Neural progenitor cell (in vitro differentiated cells): ENCODE results near the gene TLX1. TPM values are rescaled to one million over a fixed set of nuclear protein-coding genes. Genes with fewer than 3 reads are reported as not detected.

ENCODE experiments used
- DNase-seq: peaks from one replicate; pipeline ENCODE4 v3.0.0-alpha.2; 2016; ENCODE audit warnings: low spot score
- H2AFZ ChIP-seq: fragments of 200-600 bp; sonication (generic); replicated peaks from 2 replicates; pipeline ENCODE4 v1.6.1; 2016; ENCODE audit warnings: antibody characterized with exemption
- H3F3A ChIP-seq: fragments of 200-600 bp; sonication (generic); 2 replicates; pipeline ENCODE4 v1.6.1; 2016; ENCODE audit warnings: antibody characterized with exemption, low read depth
- H3K27ac ChIP-seq: fragments of 200-600 bp; sonication (generic); 2 replicates; pipeline ENCODE4 v1.5.1; 2016; ENCODE audit warnings: mild to moderate bottlenecking
- H3K27me3 ChIP-seq: fragments of 200-600 bp; sonication (generic); 2 replicates; pipeline ENCODE4 v1.6.1; 2016; ENCODE audit warnings: mild to moderate bottlenecking, moderate library complexity
- H3K36me3 ChIP-seq: fragments of 200-600 bp; sonication (generic); 2 replicates; pipeline ENCODE4 v1.5.1; 2016
- H3K4me1 ChIP-seq: fragments of 200-600 bp; sonication (generic); 2 replicates; pipeline ENCODE4 v1.6.1; 2016; ENCODE audit warnings: mixed run types
- H3K4me2 ChIP-seq: fragments of 200-600 bp; sonication (generic); 2 replicates; pipeline ENCODE4 v1.6.1; 2016
- H3K4me3 ChIP-seq: fragments of 200-600 bp; sonication (generic); 2 replicates; pipeline ENCODE4 v1.5.1; 2016
- H3K79me2 ChIP-seq: fragments of 200-600 bp; sonication (generic); 2 replicates; pipeline ENCODE4 v1.6.1; 2016; ENCODE audit warnings: low read depth
- H3K9ac ChIP-seq: fragments of 200-600 bp; sonication (generic); 2 replicates; pipeline ENCODE4 v1.6.1; 2016
- H3K9me3 ChIP-seq: fragments of 200-600 bp; sonication (generic); 2 replicates; pipeline ENCODE4 v1.5.1; 2016; ENCODE audit warnings: low read depth
- H4K20me1 ChIP-seq: fragments of 200-600 bp; sonication (generic); 2 replicates; pipeline ENCODE4 v1.6.1; 2016; ENCODE audit warnings: low read depth
- H3K27ac Mint-ChIP-seq: 3 replicates; pipeline ENCODE4 v1.8.0; 2021; ENCODE audit warnings: mixed read lengths
- H3K27me3 Mint-ChIP-seq: 2 replicates; pipeline ENCODE4 v1.8.0; 2022; ENCODE audit warnings: low read depth, mild to moderate bottlenecking, inconsistent platforms, moderate library complexity, mixed read lengths; ENCODE audit not compliant: insufficient read depth
- H3K36me3 Mint-ChIP-seq: 3 replicates; pipeline ENCODE4 v1.8.0; 2021; ENCODE audit warnings: mixed read lengths
- H3K4me1 Mint-ChIP-seq: 3 replicates; pipeline ENCODE4 v1.8.0; 2021; ENCODE audit warnings: mixed read lengths
- H3K4me3 Mint-ChIP-seq: 3 replicates; pipeline ENCODE4 v1.8.0; 2021; ENCODE audit warnings: mild to moderate bottlenecking, moderate library complexity, mixed read lengths
- H3K9me3 Mint-ChIP-seq: 3 replicates; pipeline ENCODE4 v1.8.0; 2020; ENCODE audit warnings: mixed read lengths
- EZH2 ChIP-seq: fragments of 200-600 bp; sonication (generic); IDR thresholded peaks from 2 replicates; pipeline ENCODE4 v1.6.1; 2017; ENCODE audit warnings: antibody characterized with exemption, mild to moderate bottlenecking, moderate library complexity
- EZH2phosphoT487 ChIP-seq: fragments of 200-600 bp; sonication (generic); IDR thresholded peaks from 2 replicates; pipeline ENCODE4 v1.6.1; 2017; ENCODE audit warnings: antibody characterized with exemption
- total RNA-seq: library from RNA; depleted of rRNA; stranded (reverse); fragments of >200 nt; gene quantifications from 2 replicates; pipeline ENCODE4 v1.2.3, GENCODE V29; 2015; ENCODE audit warnings: low replicate concordance
- TF ChIP-seq, protein P1 (sequence below): fragments of 200-600 bp; sonication (generic); IDR thresholded peaks from 2 replicates; pipeline ENCODE4 v1.5.1; 2017; ENCODE audit warnings: antibody characterized with exemption, mild to moderate bottlenecking

The TLX1 gene
- total RNA-seq, 1 donor from 2014 or later, result not detected

DNA sequence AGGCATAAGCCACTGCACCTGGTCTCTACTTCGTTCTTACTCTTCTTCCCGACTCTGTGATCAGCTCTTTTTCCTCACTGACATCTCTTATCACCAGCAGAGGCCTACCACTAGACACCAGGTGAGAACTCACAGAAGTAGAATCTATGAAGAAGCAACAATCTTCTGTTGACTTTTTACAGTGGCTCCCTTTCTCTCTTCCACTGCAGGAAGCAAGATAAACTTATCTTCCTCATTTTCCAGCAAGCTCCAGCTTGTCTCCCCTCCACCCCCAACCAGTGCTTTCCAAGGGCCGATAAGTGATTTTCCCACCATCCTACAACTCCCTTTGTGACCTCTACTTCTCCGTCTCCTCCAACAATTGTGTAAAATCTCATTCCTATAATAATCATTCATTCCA lies 45.5 kb downstream of the TLX1 start:
- Histone ChIP-seq H3K36me3 (no peaks in the 10 kb centered on the region), H3K4me2 (no peak overlapping the region), H3K27me3 (peaks cover 40% of the 10 kb centered on the region), H3K4me1 (no peaks in the 10 kb centered on the region), H3K79me2 (no peaks in the 10 kb centered on the region), H4K20me1 (no peaks in the 10 kb centered on the region), H3K9ac (no peak overlapping the region), H3F3A (no peaks in the 10 kb centered on the region), H3K27ac (no peak overlapping the region), H3K9me3 (no peaks in the 10 kb centered on the region), H3K4me3 (no peak overlapping the region), H2AFZ (no peak overlapping the region)
- Mint-ChIP-seq H3K36me3 (no peaks in the 10 kb centered on the region), H3K9me3 (peaks cover 19% of the 10 kb centered on the region), H3K4me3 (no peak overlapping the region), H3K4me1 (no peaks in the 10 kb centered on the region), H3K27ac (no peak overlapping the region), H3K27me3 (peaks cover 9% of the 10 kb centered on the region)
- DNase-seq, result no peak
- TF ChIP-seq EZH2phosphoT487 (no peak), EZH2 (no peak)
- TF ChIP-seq, protein P1, sequence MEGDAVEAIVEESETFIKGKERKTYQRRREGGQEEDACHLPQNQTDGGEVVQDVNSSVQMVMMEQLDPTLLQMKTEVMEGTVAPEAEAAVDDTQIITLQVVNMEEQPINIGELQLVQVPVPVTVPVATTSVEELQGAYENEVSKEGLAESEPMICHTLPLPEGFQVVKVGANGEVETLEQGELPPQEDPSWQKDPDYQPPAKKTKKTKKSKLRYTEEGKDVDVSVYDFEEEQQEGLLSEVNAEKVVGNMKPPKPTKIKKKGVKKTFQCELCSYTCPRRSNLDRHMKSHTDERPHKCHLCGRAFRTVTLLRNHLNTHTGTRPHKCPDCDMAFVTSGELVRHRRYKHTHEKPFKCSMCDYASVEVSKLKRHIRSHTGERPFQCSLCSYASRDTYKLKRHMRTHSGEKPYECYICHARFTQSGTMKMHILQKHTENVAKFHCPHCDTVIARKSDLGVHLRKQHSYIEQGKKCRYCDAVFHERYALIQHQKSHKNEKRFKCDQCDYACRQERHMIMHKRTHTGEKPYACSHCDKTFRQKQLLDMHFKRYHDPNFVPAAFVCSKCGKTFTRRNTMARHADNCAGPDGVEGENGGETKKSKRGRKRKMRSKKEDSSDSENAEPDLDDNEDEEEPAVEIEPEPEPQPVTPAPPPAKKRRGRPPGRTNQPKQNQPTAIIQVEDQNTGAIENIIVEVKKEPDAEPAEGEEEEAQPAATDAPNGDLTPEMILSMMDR, result no peak

DNA sequence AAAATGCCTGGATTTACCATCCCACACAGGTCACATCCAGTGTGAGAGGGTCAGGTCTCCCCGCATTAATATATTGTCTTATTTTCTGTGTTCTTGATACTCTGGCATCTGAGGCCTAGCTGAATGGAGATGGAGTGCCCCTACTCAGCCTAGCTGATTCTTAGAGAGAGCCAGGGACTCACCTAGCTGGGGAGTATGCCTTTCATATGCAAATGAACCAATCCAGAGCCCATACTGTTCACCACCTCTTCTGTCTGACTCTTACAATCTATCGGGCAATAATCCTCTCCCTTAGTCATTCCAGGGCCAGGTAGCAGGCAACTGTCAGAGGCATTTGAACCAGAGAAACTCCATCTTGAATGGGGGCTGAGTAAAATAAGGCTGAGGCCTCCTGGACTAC lies 51.8 kb downstream of the TLX1 start:
- Mint-ChIP-seq H3K9me3 (no peaks in the 10 kb centered on the region), H3K4me3 (no peak overlapping the region)
- no peak for DNase-seq

DNA sequence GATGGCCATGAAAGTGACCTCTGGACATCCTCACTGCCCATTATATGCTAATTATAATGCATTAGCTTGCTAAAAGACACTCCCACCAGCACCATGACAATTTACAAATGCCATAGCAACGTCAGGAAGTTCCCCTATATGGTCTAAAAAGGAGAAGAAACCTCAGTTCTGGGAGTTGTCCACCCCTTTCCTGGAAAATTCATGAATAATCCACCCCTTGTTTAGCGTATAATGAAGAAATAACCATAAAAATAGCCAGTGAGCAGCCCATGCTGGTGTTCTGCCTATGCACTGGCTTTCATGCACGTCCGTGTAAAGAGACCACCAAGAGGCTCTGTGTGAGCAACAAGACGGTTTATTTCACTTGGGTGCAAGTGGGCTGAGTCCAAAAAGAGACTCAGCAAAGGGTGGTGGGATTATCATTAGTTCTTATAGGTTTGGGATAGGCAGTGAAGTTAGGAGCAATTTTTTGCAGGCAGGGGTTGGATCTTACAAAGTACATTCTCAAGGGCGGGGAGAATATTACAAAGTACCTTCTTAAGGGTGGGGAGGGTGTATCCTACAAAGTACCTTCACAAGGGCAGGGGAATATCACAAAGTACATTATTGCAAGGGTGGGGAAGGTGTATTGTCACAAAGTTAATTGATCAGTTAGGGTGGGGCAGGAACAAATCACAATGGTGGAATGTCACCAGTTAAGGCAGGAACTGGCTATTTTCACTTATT lies 52.5 kb downstream of the TLX1 start:
- H3K36me3 Mint-ChIP-seq, result no peaks in the 10 kb centered on the region
- no peak overlapping the region for H2AFZ ChIP-seq

More for the DNA sequence above, 51.8 kb downstream of the TLX1 start:
- Mint-ChIP-seq H3K36me3 (no peaks in the 10 kb centered on the region), H3K27me3 (peaks cover 3% of the 10 kb centered on the region), H3K4me1 (no peaks in the 10 kb centered on the region), H3K27ac (no peak overlapping the region)
- no peak overlapping the region for H3K4me3 ChIP-seq
- no peaks in the 10 kb centered on the region for H4K20me1 ChIP-seq
- H3K9ac ChIP-seq, result no peak overlapping the region
- H3K79me2 ChIP-seq, result no peaks in the 10 kb centered on the region
- no peak overlapping the region for H2AFZ ChIP-seq
- no peak overlapping the region for H3K4me2 ChIP-seq
- H3F3A ChIP-seq, result no peaks in the 10 kb centered on the region
- H3K27me3 ChIP-seq, result no peaks in the 10 kb centered on the region
- no peak overlapping the region for H3K27ac ChIP-seq
- no peaks in the 10 kb centered on the region for H3K9me3 ChIP-seq
- TF ChIP-seq EZH2phosphoT487 (no peak), EZH2 (no peak)
- TF ChIP-seq, protein P1, result no peak
- H3K4me1 ChIP-seq, result no peaks in the 10 kb centered on the region
- no peaks in the 10 kb centered on the region for H3K36me3 ChIP-seq

More for the DNA sequence above, 52.5 kb downstream of the TLX1 start:
- Histone ChIP-seq H3K79me2 (no peaks in the 10 kb centered on the region), H3K9ac (no peak overlapping the region), H3K4me1 (no peaks in the 10 kb centered on the region), H3K27me3 (no peaks in the 10 kb centered on the region), H4K20me1 (no peaks in the 10 kb centered on the region), H3F3A (no peaks in the 10 kb centered on the region), H3K27ac (no peak overlapping the region), H3K4me2 (no peak overlapping the region), H3K36me3 (no peaks in the 10 kb centered on the region), H3K4me3 (no peak overlapping the region), H3K9me3 (no peaks in the 10 kb centered on the region)
- no peak overlapping the region for H3K4me3 Mint-ChIP-seq
- no peaks in the 10 kb centered on the region for H3K9me3 Mint-ChIP-seq
- no peak for DNase-seq
- H3K27me3 Mint-ChIP-seq, result peaks cover 2% of the 10 kb centered on the region
- H3K4me1 Mint-ChIP-seq, result no peaks in the 10 kb centered on the region
- H3K27ac Mint-ChIP-seq, result no peak overlapping the region
- TF ChIP-seq EZH2phosphoT487 (no peak), EZH2 (no peak)
- TF ChIP-seq, protein P1, result no peak

Other genes starting within 250 kb of the TLX1 start
- gene SLF2, start 218.3 kb upstream of the TLX1 start, total RNA-seq, result 15.5 and 19.5 TPM in 2 replicates
- 2.3 and 5.4 TPM in 2 replicates for gene SEMA4G, start 161.8 kb upstream of the TLX1 start, total RNA-seq
- 24.5 and 55.8 TPM in 2 replicates for gene MRPL43, start 143.8 kb upstream of the TLX1 start, total RNA-seq
- gene TWNK, start 143.8 kb upstream of the TLX1 start, total RNA-seq, result 6.4 and 7.1 TPM in 2 replicates
- gene LZTS2, start 131.5 kb upstream of the TLX1 start, total RNA-seq, result 34.7 and 111 TPM in 2 replicates
- 0.25 TPM in 1 of 2 replicates, not detected in the other for gene PDZD7, start 100.2 kb upstream of the TLX1 start, total RNA-seq
- 0.09 TPM in 1 of 2 replicates, not detected in the other for gene SFXN3, start 100.1 kb upstream of the TLX1 start, total RNA-seq
- gene KAZALD1, start 69.3 kb upstream of the TLX1 start, total RNA-seq, result 0.77 and 1.8 TPM in 2 replicates
- not detected in 2 replicates for gene LBX1, start 98.2 kb downstream of the TLX1 start, total RNA-seq
- gene BTRC, start 222.9 kb downstream of the TLX1 start, total RNA-seq, result 23.5 and 25.4 TPM in 2 replicates